CD4-positive, alpha-beta T cell treated with Interleukin-1 beta for 1 hour (primary cell): ENCODE data around the gene CDY1.
"Not testable (repeated sequence)": the region's sequence is repeated elsewhere in the genome, so short reads cannot be mapped to it uniquely, and the experiment has no call there.

Experiments used
- DNase-seq, 2 donors: peaks; one replicate each; pipeline ENCODE4 v3.0.0-alpha.2; 2020 to 2022

Gene CDY1

GRCh38 chrY:25621817-25622216, at the start of gene CDY1:
TSS of gene CDY1 (plus strand) at chrY:25622117. CDS start at chrY:25622443, 326 bp downstream.
- not testable (repeated sequence) for DNase-seq

- not testable (repeated sequence) for DNase-seq
These were observed 28.6 kb upstream of the CDY1 start for GRCh38 chrY:25593336-25593735.

GRCh38 chrY:25620209-25620608, 1.7 kb upstream of the CDY1 start:
- not testable (repeated sequence) for DNase-seq

GRCh38 chrY:25626524-25626923, 4.6 kb downstream of the CDY1 start:
- not testable (repeated sequence) for DNase-seq

- DNase-seq: not testable (repeated sequence)
These were observed 8.6 kb downstream of the CDY1 start for GRCh38 chrY:25630383-25631112.

GRCh38 chrY:25639852-25640251, 17.9 kb downstream of the CDY1 start:
- DNase-seq: not testable (repeated sequence)

- not testable (repeated sequence) for DNase-seq
These were observed 21.4 kb downstream of the CDY1 start for GRCh38 chrY:25643024-25643915.
